Stromal cell of bone marrow (primary cell): ENCODE data around the gene THSD7B.

Source experiments
- DNase-seq: peaks from one replicate; pipeline ENCODE4 v3.0.0-alpha.2; 2012; ENCODE audit warnings: low read depth

THSD7B gene

DNA sequence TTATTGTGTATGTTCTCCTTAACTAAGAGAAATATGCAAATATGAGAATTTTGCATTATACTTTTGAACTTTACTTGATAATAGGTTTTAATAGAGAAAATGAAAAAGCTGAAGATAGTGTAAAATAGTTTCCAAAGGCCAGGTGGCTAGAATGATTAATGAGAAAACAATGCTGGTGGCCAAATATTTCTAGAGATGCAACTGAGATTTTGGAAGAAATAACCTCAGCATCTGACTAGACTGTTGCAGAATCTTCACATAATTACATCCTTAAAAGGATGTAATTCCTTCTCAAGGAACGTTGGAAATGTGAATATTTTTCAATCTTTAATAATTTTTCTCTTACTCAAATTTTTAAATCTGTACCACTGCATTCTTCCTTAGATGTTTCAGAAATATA is 434.4 kb downstream of the THSD7B start:
- no peak for DNase-seq

GRCh38 chr2:137202318-137202717 is 437.0 kb downstream of the THSD7B start:
- DNase-seq, result no peak

GRCh38 chr2:137205324-137205723 is 440.0 kb downstream of the THSD7B start:
- DNase-seq, result no peak

GRCh38 chr2:137206069-137206468 is 440.7 kb downstream of the THSD7B start:
- no peak for DNase-seq

- no peak for DNase-seq
Observed at GRCh38 chr2:137207030-137207429, 441.7 kb downstream of the THSD7B start.

- DNase-seq, result peak; percentile 80
Observed at GRCh38 chr2:137208431-137208891, 443.1 kb downstream of the THSD7B start.

DNA sequence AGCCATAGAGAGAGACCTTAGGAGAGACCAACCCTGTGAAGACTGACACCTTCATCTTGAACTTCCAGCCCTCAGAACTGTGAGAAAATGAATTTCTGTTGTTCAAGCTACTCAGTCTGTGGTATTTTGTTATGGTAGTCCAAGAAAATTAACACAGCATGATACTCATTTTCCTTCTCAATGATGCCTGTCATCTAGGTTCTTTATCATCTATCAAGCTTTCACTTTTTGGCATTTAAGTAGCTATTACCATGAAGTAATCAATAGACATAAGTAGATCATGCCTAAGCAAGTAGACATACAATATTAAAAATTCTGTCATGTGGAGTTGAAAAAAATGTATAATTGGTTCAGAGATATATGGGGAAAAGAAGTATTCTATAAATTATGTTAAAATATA is 444.7 kb downstream of the THSD7B start:
- DNase-seq, result no peak

DNA sequence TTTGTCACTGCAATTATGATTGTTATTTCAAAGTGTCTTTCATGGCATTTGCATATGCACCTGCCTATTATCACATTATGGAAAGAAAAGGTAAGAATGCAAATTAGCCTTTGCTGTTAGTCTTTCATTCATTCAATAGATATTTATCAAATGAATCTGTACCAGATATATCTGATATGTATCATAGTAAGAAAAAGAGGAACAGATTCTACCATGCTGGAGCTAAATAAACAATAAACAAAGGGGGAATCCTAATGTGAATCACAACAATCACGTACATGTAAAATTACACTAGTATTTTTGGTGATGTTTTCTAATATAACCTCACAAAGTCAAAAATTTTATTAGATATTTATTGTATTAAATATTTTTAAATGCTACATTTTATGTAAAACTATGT is 446.4 kb downstream of the THSD7B start:
- no peak for DNase-seq

- peak; percentile 40 for DNase-seq
Observed at GRCh38 chr2:137220438-137220993, 455.2 kb downstream of the THSD7B start.

- DNase-seq, result no peak
Observed at GRCh38 chr2:137221797-137222492, 456.6 kb downstream of the THSD7B start.

GRCh38 chr2:137223722-137224121 is 458.4 kb downstream of the THSD7B start:
- DNase-seq, result no peak

- no peak for DNase-seq
Observed at GRCh38 chr2:137228566-137228965, 463.2 kb downstream of the THSD7B start.

DNA sequence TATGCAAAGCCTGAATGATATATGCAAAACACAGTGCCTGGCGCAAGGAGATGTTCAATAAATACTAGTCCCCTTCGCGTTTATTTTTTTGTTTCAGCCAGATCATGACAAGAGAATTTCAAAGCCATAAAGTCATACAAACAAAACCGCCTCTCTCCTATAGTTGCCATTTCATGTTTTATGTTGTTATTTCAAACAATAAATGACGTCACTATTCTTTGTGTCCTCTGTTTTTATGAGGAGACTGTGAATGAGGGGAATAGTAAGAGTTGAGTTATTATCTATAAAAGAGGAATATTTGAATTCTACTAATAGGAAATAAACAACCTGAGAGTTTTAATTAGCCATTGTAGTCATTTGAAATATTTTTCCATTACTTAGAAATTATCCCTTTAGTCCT is 464.5 kb downstream of the THSD7B start:
- no peak for DNase-seq

GRCh38 chr2:137231628-137232027 is 466.3 kb downstream of the THSD7B start:
- no peak for DNase-seq

DNA sequence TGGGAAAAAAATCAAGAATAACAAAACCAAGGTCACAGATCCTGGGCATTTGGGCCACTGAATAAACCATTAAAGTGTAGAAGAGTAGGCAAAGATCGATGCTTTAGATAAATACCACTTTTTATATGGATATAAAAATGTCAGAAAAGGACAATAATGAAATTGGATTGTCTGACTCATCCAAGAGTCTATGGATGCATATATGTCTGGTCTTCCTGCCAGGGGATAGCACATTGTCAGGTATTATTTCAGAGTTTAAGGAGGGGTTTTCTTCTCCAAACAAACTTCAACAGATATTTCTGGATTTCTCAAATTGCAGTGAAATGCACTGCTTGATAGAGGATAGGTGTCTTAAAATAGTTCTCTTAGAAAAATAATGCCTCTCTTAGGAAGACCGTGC is 466.7 kb downstream of the THSD7B start:
- DNase-seq, result no peak

DNA sequence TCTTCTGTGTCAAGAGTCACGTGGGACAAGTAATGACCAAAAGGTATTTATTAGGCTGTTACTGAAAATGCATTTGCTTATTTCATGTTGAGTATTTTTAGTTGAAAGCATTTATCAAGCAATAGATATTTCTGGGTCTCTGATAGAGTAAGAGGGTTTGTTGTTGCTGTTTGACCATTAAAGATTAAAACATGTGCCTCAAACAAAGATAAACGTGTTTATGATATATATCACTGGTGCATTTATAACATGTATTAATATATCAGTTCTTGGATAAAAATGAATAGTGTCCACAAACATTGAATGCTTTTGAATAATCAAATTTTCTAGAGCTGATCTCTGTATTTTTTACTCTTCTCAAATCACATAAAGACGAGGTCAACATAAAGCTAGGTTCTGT is 467.7 kb downstream of the THSD7B start:
- DNase-seq, result no peak

- DNase-seq, result peak; percentile 57
Observed at GRCh38 chr2:137237055-137237454, 471.7 kb downstream of the THSD7B start.

DNA sequence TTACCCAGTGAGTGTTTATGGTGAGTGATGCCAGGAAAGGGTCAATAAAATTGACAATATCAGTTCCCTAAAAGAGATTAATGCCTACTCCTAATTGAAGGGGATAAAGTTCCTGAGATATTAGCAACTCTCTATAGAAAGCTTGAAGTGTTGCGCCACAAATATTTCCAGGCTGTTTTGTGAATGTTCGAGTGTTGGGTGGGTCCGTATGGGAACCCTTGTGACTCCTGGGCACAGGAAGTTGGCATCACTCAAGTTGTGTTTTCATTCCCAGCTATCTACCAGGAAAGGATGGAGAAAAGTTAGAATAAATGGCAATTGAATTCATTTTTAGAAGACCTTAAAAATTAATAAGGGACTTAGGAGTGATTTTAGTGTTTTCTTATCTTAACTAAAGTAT is 472.7 kb downstream of the THSD7B start:
- no peak for DNase-seq

GRCh38 chr2:137249463-137250130 is 484.3 kb downstream of the THSD7B start:
- no peak for DNase-seq

GRCh38 chr2:137250401-137250800 is 485.1 kb downstream of the THSD7B start:
- DNase-seq, result no peak

- no peak for DNase-seq
Observed at GRCh38 chr2:137251045-137251444, 485.7 kb downstream of the THSD7B start.

DNA sequence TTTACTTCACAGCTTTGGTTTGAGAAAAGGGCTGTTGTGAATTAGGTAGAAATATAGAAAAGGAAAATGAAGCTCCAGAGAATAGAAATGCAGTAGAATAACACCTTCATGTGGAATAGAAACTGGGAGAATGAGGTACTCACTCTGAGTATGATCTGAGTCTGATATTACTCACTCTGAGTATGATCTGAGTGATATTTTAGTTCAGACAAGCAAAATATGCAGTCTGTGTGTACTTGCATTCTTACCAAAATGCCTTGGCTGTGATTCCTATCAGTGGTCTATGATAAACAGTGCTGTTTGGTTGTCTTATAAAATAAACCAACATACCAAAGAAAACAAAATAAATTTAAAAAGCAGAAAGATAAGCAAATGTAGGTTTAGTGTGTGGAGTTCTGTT is 487.6 kb downstream of the THSD7B start:
- DNase-seq, result no peak

DNA sequence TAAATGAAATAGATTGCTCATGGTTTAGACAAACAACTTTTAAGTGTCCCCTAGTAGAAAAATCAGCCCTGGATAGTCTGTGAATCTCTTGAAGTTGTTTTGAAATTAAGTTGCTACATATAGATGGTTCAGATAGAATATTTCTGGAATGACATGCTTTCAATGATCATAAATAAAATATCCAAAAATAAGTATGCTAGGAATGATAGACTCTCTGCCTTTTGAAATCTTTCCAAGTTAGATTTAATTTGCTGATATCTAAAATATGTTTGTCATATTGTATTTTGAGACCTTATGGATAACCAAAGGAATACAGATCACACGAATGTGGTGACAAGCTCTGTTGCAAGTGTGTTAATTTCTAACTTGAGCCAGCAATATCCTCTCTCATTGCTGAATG is 488.7 kb downstream of the THSD7B start:
- no peak for DNase-seq

DNA sequence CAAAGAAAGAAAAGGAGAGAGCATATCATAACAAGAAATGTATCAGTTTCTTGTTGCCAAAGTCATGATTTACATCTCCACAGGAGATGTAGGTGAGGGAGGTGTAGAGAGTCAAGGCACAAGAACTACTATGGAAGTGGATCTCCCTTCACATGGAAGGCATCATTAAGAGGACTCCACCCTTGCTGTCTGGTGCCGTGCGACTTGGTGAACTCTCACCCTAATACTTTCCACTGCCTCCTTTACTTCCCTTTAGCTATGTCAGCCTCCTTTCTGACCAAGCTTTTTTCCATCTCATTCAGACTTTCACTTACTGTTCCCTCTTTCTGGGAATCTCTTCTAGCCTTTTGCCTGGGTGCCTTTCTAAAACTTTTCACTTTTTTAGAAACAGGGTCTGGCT is 490.0 kb downstream of the THSD7B start:
- DNase-seq, result no peak
